Measurements from ENCODE around the gene MMP24OS. TPM values are rescaled to one million over a fixed set of nuclear protein-coding genes. Genes with fewer than 3 reads are reported as not detected.

The MMP24OS gene
- total and polyA plus RNA-seq, 2 donors (not counting 3 experiments of a cell fraction or from before 2014, with no cell fraction given), result 35.1 to 55.6 TPM

GRCh38 chr20:35274172-35275092 lies 3.5 kb downstream of the MMP24OS start:
- FAIRE-seq, result no peak
- TF ChIP-seq MYC (IDR thresholded peaks at IDR 0.05; ENCODE audit: low read depth, low read length) (no peak), MAX (IDR thresholded peaks at IDR 0.05; ENCODE audit: insufficient read depth, insufficient read length) (no peak), POLR2A (IDR thresholded peaks at IDR 0.05; ENCODE audit: low read depth, low read length) (peak; percentile 9)
- dilution Hi-C loops (cut with MboI; ENCODE audit: extremely low pct_ligation_motif_present, low sequenced_read_pairs), result loop anchor here (25.0 kb wide), 1 partner anchor 437 kb away; the partner anchor contains the start of gene NCOA6
- H3K27ac ChIP-seq (ENCODE audit: insufficient read depth, low read depth, low read length), result no peak overlapping the region
- no peak overlapping the region for H3K4me2 ChIP-seq (ENCODE audit: insufficient read depth, low read length)
- H3K79me2 ChIP-seq (ENCODE audit: control insufficient read depth, insufficient read depth, low read length), result peaks cover 10% of the 10 kb centered on the region
- H3K4me1 ChIP-seq (ENCODE audit: control insufficient read depth, extremely low read depth, insufficient read depth, low read length), result peaks cover 7% of the 10 kb centered on the region
- H3K9ac ChIP-seq (replicated peaks; ENCODE audit: extremely low read depth, insufficient read depth, low read length), result no peak overlapping the region
- no peaks in the 10 kb centered on the region for H3K27me3 ChIP-seq (ENCODE audit: control insufficient read depth in 2 of 2, insufficient read depth in 2 of 2, low read length in 2 of 2)
- no peaks in the 10 kb centered on the region for H3K9me1 ChIP-seq (replicated peaks; ENCODE audit: control insufficient read depth, extremely low read depth, insufficient read depth, low read length)
- CTCF ChIA-PET, result interaction anchor here (0.8 to 1.7 kb wide), 2 partner anchors 165 to 178 kb away, joined by 3 to 5 read pairs; no protein-coding TSS in a partner anchor
- no peaks in the 10 kb centered on the region for H4K20me1 ChIP-seq (replicated peaks; ENCODE audit: control insufficient read depth, extremely low read depth, insufficient read depth, low read length)
- no peaks in the 10 kb centered on the region for H3K9me3 ChIP-seq (replicated peaks; ENCODE audit: control insufficient read depth, insufficient read depth, low read length)
- no TSS peak for BruUV-seq (replicated peaks)
- no peak overlapping the region for H3K4me3 ChIP-seq (replicated peaks in 1 of 3; ENCODE audit: insufficient read depth in 1 of 3, low read depth in 1 of 3, low read length in 3 of 3)
- DNase-seq (ENCODE audit: low read depth, low spot score), result no peak
- H3K36me3 ChIP-seq (ENCODE audit: control insufficient read depth in 2 of 2, extremely low read depth in 1 of 2, insufficient read depth in 2 of 2, low read length in 2 of 2), result peaks cover 8 to 12% of the 10 kb centered on the region in 2 experiments
- H2AFZ ChIP-seq (ENCODE audit: low read depth, low read length), result no peak overlapping the region
- POLR2A ChIA-PET, result interaction anchor here (1.3 kb wide), 1 partner anchor 10 kb away, joined by 3 read pairs; the partner anchor contains the start of gene EIF6
- intact Hi-C loops (cut with micrococcal nuclease), result no loop called here

- Histone ChIP-seq H3K4me1 (ENCODE audit: control insufficient read depth, extremely low read depth, insufficient read depth, low read length) (peaks cover 7% of the 10 kb centered on the region), H3K36me3 (ENCODE audit: control insufficient read depth in 2 of 2, extremely low read depth in 1 of 2, insufficient read depth in 2 of 2, low read length in 2 of 2) (peaks cover 2 to 6% of the 10 kb centered on the region in 2 experiments), H3K9ac (replicated peaks; ENCODE audit: extremely low read depth, insufficient read depth, low read length) (no peak overlapping the region), H2AFZ (ENCODE audit: low read depth, low read length) (no peak overlapping the region), H3K9me3 (replicated peaks; ENCODE audit: control insufficient read depth, insufficient read depth, low read length) (no peaks in the 10 kb centered on the region), H3K4me2 (ENCODE audit: insufficient read depth, low read length) (no peak overlapping the region), H3K9me1 (replicated peaks; ENCODE audit: control insufficient read depth, extremely low read depth, insufficient read depth, low read length) (no peaks in the 10 kb centered on the region), H3K27me3 (ENCODE audit: control insufficient read depth in 2 of 2, insufficient read depth in 2 of 2, low read length in 2 of 2) (no peaks in the 10 kb centered on the region), H3K4me3 (replicated peaks in 1 of 3; ENCODE audit: insufficient read depth in 1 of 3, low read depth in 1 of 3, low read length in 3 of 3) (no peak overlapping the region), H3K79me2 (ENCODE audit: control insufficient read depth, insufficient read depth, low read length) (peaks cover 10% of the 10 kb centered on the region), H4K20me1 (replicated peaks; ENCODE audit: control insufficient read depth, extremely low read depth, insufficient read depth, low read length) (no peaks in the 10 kb centered on the region), H3K27ac (ENCODE audit: insufficient read depth, low read depth, low read length) (no peak overlapping the region)
- CTCF ChIA-PET, result interaction anchor here (0.6 to 11.4 kb wide), 3 partner anchors 128 to 177 kb away, joined by 4 to 177 read pairs (median 6); partner anchors contain the start of genes EDEM2 and GDF5
- TF ChIP-seq POLR2AphosphoS5 (IDR thresholded peaks at IDR 0.05; ENCODE audit: insufficient read depth, low read depth, low read length) (peak; percentile 20), POLR2A (IDR thresholded peaks at IDR 0.05; ENCODE audit: low read depth, low read length) (no peak), JUN (IDR thresholded peaks at IDR 0.05; ENCODE audit: borderline replicate concordance, insufficient read depth, insufficient read length, low read depth) (no peak)
- FAIRE-seq (no peak), DNase-seq (ENCODE audit: low read depth, low spot score) (no peak)
- intact Hi-C loops (cut with micrococcal nuclease) (no loop called here), dilution Hi-C loops (cut with MboI; ENCODE audit: extremely low pct_ligation_motif_present, low sequenced_read_pairs) (loop anchor here (25.0 kb wide), 1 partner anchor 436 kb away; the partner anchor contains the start of gene NCOA6)
- POLR2A ChIA-PET, result interaction anchor here (0.6 kb wide), 1 partner anchor 48 kb away, joined by 3 read pairs; no protein-coding TSS in a partner anchor
- BruUV-seq (replicated peaks), result no TSS peak
These were observed 4.3 kb downstream of the MMP24OS start for GRCh38 chr20:35273449-35274171.
